ENCODE measurements around the gene FNIP2. TPM values are rescaled to one million over a fixed set of nuclear protein-coding genes. Genes with fewer than 3 reads are reported as not detected.

Gene FNIP2
- total RNA-seq, 1 experiment from 2014 or later = 15.8 TPM

GRCh38 chr4:158857951-158858350 lies 89.1 kb downstream of the FNIP2 start:
- no peaks in the 10 kb centered on the region for H3K9me3 ChIP-seq
- Mint-ChIP-seq H3K36me3 (ENCODE audit: insufficient read depth, unreplicated experiment) (no peaks in the 10 kb centered on the region), H3K27me3 (ENCODE audit: insufficient read depth, unreplicated experiment) (no peaks in the 10 kb centered on the region), H3K4me1 (ENCODE audit: low read depth, unreplicated experiment) (peaks cover 30% of the 10 kb centered on the region), H3K27ac (ENCODE audit: unreplicated experiment) (no peak overlapping the region), H3K9me3 (ENCODE audit: unreplicated experiment) (no peaks in the 10 kb centered on the region), H3K4me3 (ENCODE audit: unreplicated experiment) (peak overlapping the region; percentile 53)
- no peak overlapping the region for H3K4me3 ChIP-seq (ENCODE audit: low read depth, low read length)
- TSS peak; percentile 47 for BruUV-seq (replicated peaks)
- CTCF ChIA-PET = interaction anchor here (0.6 to 1.3 kb wide), 4 partner anchors 9 to 345 kb away, joined by 3 to 7 read pairs (median 3); no protein-coding TSS in a partner anchor
- intact Hi-C loops (cut with micrococcal nuclease; ENCODE audit: unreplicated experiment) = loop anchor here (1.0 to 10.0 kb wide), 6 partner anchors 158 to 588 kb away; no protein-coding TSS in a partner anchor
- no peaks in the 10 kb centered on the region; the same call in 1 of the 2 replicates for H3K36me3 ChIP-seq (ENCODE audit: control insufficient read depth, insufficient read depth, low read length)
- no peaks in the 10 kb centered on the region for H3K27me3 ChIP-seq (replicated peaks; ENCODE audit: control insufficient read depth, insufficient read depth, low read length)
- POLR2A ChIA-PET = interaction anchor here (0.5 kb wide), 1 partner anchor 764 kb away, joined by 5 read pairs; no protein-coding TSS in a partner anchor
- H3K4me1 ChIP-seq = peaks cover 39% of the 10 kb centered on the region
- TF ChIP-seq CTCF (IDR thresholded peaks at IDR 0.05; ENCODE audit: insufficient read depth in 1 of 2, low read depth in 1 of 2, low read length in 1 of 2, severe bottlenecking in 1 of 2, unreplicated experiment in 1 of 2) = no peak
- no peak for DNase-seq

DNA sequence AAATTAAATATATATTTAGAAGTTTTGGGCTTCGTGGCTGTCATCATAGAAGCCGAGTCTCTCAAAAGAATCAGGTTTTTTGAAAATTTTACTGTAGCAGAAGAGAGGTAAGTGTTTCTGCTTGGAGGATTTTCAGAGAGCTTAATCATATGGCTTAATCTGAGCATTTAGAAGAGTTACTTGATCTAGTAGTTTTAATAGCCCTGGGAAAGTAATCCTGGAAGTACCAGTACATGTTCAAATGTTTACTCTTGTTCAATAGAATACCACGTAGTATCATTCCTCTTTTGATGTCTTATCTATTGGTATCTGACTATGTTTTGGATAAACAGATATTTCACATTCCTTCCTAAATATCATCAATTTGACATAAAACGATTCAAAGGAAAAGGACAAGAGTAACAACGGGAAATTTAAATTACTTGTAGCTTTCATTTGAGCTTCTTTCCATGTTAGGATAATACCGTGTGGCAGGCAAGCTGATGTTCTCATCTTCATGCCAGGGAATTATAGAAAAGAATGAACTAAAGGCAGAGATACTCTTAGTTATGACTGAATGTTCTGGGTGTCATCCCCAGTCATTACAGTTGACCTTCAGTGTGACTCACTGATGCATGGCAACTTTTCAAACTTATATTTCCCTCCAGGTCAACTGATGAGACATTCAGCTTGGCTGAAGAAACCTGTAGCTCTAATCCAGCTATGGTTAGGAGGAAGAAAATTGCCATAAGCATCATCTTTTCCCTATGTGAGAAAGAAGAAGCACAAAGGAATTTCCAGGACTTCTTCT lies 89.8 kb downstream of the FNIP2 start:
- Mint-ChIP-seq H3K27me3 (ENCODE audit: insufficient read depth, unreplicated experiment) (no peaks in the 10 kb centered on the region), H3K4me1 (ENCODE audit: low read depth, unreplicated experiment) (peaks cover 30% of the 10 kb centered on the region), H3K9me3 (ENCODE audit: unreplicated experiment) (no peaks in the 10 kb centered on the region), H3K36me3 (ENCODE audit: insufficient read depth, unreplicated experiment) (no peaks in the 10 kb centered on the region), H3K4me3 (ENCODE audit: unreplicated experiment) (peak overlapping the region; percentile 53), H3K27ac (ENCODE audit: unreplicated experiment) (peak overlapping the region; percentile 78)
- Histone ChIP-seq H3K4me1 (peaks cover 39% of the 10 kb centered on the region), H3K36me3 (ENCODE audit: control insufficient read depth, insufficient read depth, low read length) (no peaks in the 10 kb centered on the region; the same call in 1 of the 2 replicates), H3K27me3 (replicated peaks; ENCODE audit: control insufficient read depth, insufficient read depth, low read length) (no peaks in the 10 kb centered on the region), H3K4me3 (ENCODE audit: low read depth, low read length) (no peak overlapping the region), H3K9me3 (no peaks in the 10 kb centered on the region)
- CTCF ChIA-PET = interaction anchor here (0.6 to 1.3 kb wide), 4 partner anchors 9 to 344 kb away, joined by 3 to 7 read pairs (median 3); no protein-coding TSS in a partner anchor
- intact Hi-C loops (cut with micrococcal nuclease; ENCODE audit: unreplicated experiment) = loop anchor here (1.0 to 10.0 kb wide), 4 partner anchors 29 to 456 kb away; partner anchors contain the start of gene RAPGEF2
- TF ChIP-seq CTCF (IDR thresholded peaks at IDR 0.05; ENCODE audit: insufficient read depth in 1 of 2, low read depth in 1 of 2, low read length in 1 of 2, severe bottlenecking in 1 of 2, unreplicated experiment in 1 of 2) = no peak
- no TSS peak for BruUV-seq (replicated peaks)
- POLR2A ChIA-PET = interaction anchor here (0.5 to 0.6 kb wide), 3 partner anchors 183 to 764 kb away, joined by 3 to 5 read pairs (median 3); no protein-coding TSS in a partner anchor
- peak in 1 of 2 experiments; percentile 8 for DNase-seq

GRCh38 chr4:158859661-158860060 lies 90.8 kb downstream of the FNIP2 start:
- ChIA-PET POLR2A (no interaction called here), CTCF (no interaction called here)
- TSS peak; percentile 64 for BruUV-seq (replicated peaks)
- TF ChIP-seq CTCF (IDR thresholded peaks at IDR 0.05; ENCODE audit: insufficient read depth in 1 of 2, low read depth in 1 of 2, low read length in 1 of 2, severe bottlenecking in 1 of 2, unreplicated experiment in 1 of 2) = no peak
- no peaks in the 10 kb centered on the region for H3K27me3 ChIP-seq (replicated peaks; ENCODE audit: control insufficient read depth, insufficient read depth, low read length)
- intact Hi-C loops (cut with micrococcal nuclease; ENCODE audit: unreplicated experiment) = loop anchor here (1.0 to 10.0 kb wide), 3 partner anchors 28 to 455 kb away; partner anchors contain the start of gene RAPGEF2
- Mint-ChIP-seq H3K36me3 (ENCODE audit: insufficient read depth, unreplicated experiment) (no peaks in the 10 kb centered on the region), H3K9me3 (ENCODE audit: unreplicated experiment) (no peaks in the 10 kb centered on the region), H3K27ac (ENCODE audit: unreplicated experiment) (peak overlapping the region; percentile 78), H3K4me3 (ENCODE audit: unreplicated experiment) (peak overlapping the region; percentile 53), H3K27me3 (ENCODE audit: insufficient read depth, unreplicated experiment) (no peaks in the 10 kb centered on the region), H3K4me1 (ENCODE audit: low read depth, unreplicated experiment) (peaks cover 33% of the 10 kb centered on the region)
- peak in 1 of 2 experiments; percentile 10 for DNase-seq
- no peak overlapping the region for H3K4me3 ChIP-seq (ENCODE audit: low read depth, low read length)
- peaks cover 39% of the 10 kb centered on the region for H3K4me1 ChIP-seq
- no peaks in the 10 kb centered on the region; the same call in 1 of the 2 replicates for H3K36me3 ChIP-seq (ENCODE audit: control insufficient read depth, insufficient read depth, low read length)
- H3K9me3 ChIP-seq = no peaks in the 10 kb centered on the region

Measured in Caco-2 (cell line).